HG03103 (cell line): ENCODE measurements around the gene RAB3B.
"Not testable (repeated sequence)": the region's sequence is repeated elsewhere in the genome, so short reads cannot be mapped to it uniquely, and the experiment has no call there.

Experiments
- ATAC-seq: cut with Tn5 transposase; IDR thresholded peaks from one replicate; pipeline ENCODE4 v1.9.1; 2021; ENCODE audit warnings: low read depth; ENCODE audit not compliant: unreplicated experiment

RAB3B gene

GRCh38 chr1:51989582-51990477, 670 bp downstream of the RAB3B start:
- ATAC-seq = no peak

- ATAC-seq = no peak
Measured at GRCh38 chr1:51988254-51988653, 2.2 kb downstream of the RAB3B start.

GRCh38 chr1:51986718-51987117, 3.8 kb downstream of the RAB3B start:
- ATAC-seq = no peak

GRCh38 chr1:51982161-51982560, 8.3 kb downstream of the RAB3B start:
- no peak for ATAC-seq

GRCh38 chr1:51981555-51981954, 8.9 kb downstream of the RAB3B start:
- no peak for ATAC-seq

GRCh38 chr1:51978099-51978498, 12.4 kb downstream of the RAB3B start:
- no peak for ATAC-seq

- no peak for ATAC-seq
Measured at GRCh38 chr1:51976846-51977602, 13.5 kb downstream of the RAB3B start.

- no peak for ATAC-seq
Measured at GRCh38 chr1:51973587-51974474, 16.7 kb downstream of the RAB3B start.

- no peak for ATAC-seq
Measured at GRCh38 chr1:51969038-51969705, 21.3 kb downstream of the RAB3B start.

- ATAC-seq = no peak
Measured at GRCh38 chr1:51968632-51969031, 21.9 kb downstream of the RAB3B start.

GRCh38 chr1:51967213-51967791, 23.2 kb downstream of the RAB3B start:
- ATAC-seq = not testable (repeated sequence)

- ATAC-seq = no peak
Measured at GRCh38 chr1:51966559-51966958, 23.9 kb downstream of the RAB3B start.

GRCh38 chr1:51964309-51964696, 26.2 kb downstream of the RAB3B start:
- ATAC-seq = no peak

GRCh38 chr1:51963592-51964308, 26.8 kb downstream of the RAB3B start:
- no peak for ATAC-seq

- no peak for ATAC-seq
Measured at GRCh38 chr1:51962486-51963356, 27.8 kb downstream of the RAB3B start.

- ATAC-seq = no peak
Measured at GRCh38 chr1:51961954-51962353, 28.5 kb downstream of the RAB3B start.

GRCh38 chr1:51961231-51961630, 29.3 kb downstream of the RAB3B start:
- no peak for ATAC-seq

- ATAC-seq = no peak
Measured at GRCh38 chr1:51960262-51960661, 30.2 kb downstream of the RAB3B start.
